Measurements from ENCODE around the gene GALNT18. TPM values are rescaled to one million over a fixed set of nuclear protein-coding genes. Genes with fewer than 3 reads are reported as not detected.
A peak's percentile ranks its signal among the peaks of the same experiment; 100 is the strongest.

Gene GALNT18
- total RNA-seq, 1 donor from 2014 or later, result 38.4 TPM

GRCh38 chr11:11587122-11587521 is 34.7 kb downstream of the GALNT18 start:
- no peak for DNase-seq (ENCODE audit: low spot score)
- no peak overlapping the region for H3K4me3 Mint-ChIP-seq (ENCODE audit: unreplicated experiment)
- no peaks in the 10 kb centered on the region for H3K36me3 Mint-ChIP-seq (ENCODE audit: low read depth)
- H3K4me1 Mint-ChIP-seq (ENCODE audit: low read depth), result peaks cover 70% of the 10 kb centered on the region
- H3K27me3 Mint-ChIP-seq (ENCODE audit: low read depth), result no peaks in the 10 kb centered on the region
- TF ChIP-seq CTCF (IDR thresholded peaks at IDR 0.05), result no peak
- no peaks in the 10 kb centered on the region for H3K9me3 Mint-ChIP-seq (ENCODE audit: low read depth)
- H3K27ac Mint-ChIP-seq (ENCODE audit: unreplicated experiment), result peak overlapping the region; percentile 89

- no peaks in the 10 kb centered on the region for H3K9me3 Mint-ChIP-seq (ENCODE audit: low read depth)
- TF ChIP-seq CTCF (IDR thresholded peaks at IDR 0.05), result no peak
- H3K27ac Mint-ChIP-seq (ENCODE audit: unreplicated experiment), result peak overlapping the region; percentile 74
- no peak overlapping the region for H3K4me3 Mint-ChIP-seq (ENCODE audit: unreplicated experiment)
- no peak for DNase-seq (ENCODE audit: low spot score)
- peaks cover 3% of the 10 kb centered on the region for H3K27me3 Mint-ChIP-seq (ENCODE audit: low read depth)
- H3K36me3 Mint-ChIP-seq (ENCODE audit: low read depth), result no peaks in the 10 kb centered on the region
- peaks cover 76% of the 10 kb centered on the region for H3K4me1 Mint-ChIP-seq (ENCODE audit: low read depth)
These were observed 35.3 kb downstream of the GALNT18 start for GRCh38 chr11:11586465-11586864.

- Mint-ChIP-seq H3K36me3 (ENCODE audit: low read depth) (no peaks in the 10 kb centered on the region), H3K4me1 (ENCODE audit: low read depth) (peaks cover 86% of the 10 kb centered on the region), H3K4me3 (ENCODE audit: unreplicated experiment) (no peak overlapping the region), H3K9me3 (ENCODE audit: low read depth) (no peaks in the 10 kb centered on the region), H3K27me3 (ENCODE audit: low read depth) (peaks cover 3% of the 10 kb centered on the region), H3K27ac (ENCODE audit: unreplicated experiment) (peak overlapping the region; percentile 88)
- DNase-seq (ENCODE audit: low spot score), result no peak
- no peak for TF ChIP-seq CTCF (IDR thresholded peaks at IDR 0.05)
These were observed 36.9 kb downstream of the GALNT18 start for GRCh38 chr11:11584937-11585336.

- no peak for DNase-seq (ENCODE audit: low spot score)
- Mint-ChIP-seq H3K4me3 (ENCODE audit: unreplicated experiment) (no peak overlapping the region), H3K36me3 (ENCODE audit: low read depth) (no peaks in the 10 kb centered on the region), H3K4me1 (ENCODE audit: low read depth) (peaks cover 85% of the 10 kb centered on the region), H3K9me3 (ENCODE audit: low read depth) (no peaks in the 10 kb centered on the region), H3K27ac (ENCODE audit: unreplicated experiment) (peak overlapping the region; percentile 88), H3K27me3 (ENCODE audit: low read depth) (peaks cover 3% of the 10 kb centered on the region)
- TF ChIP-seq CTCF (IDR thresholded peaks at IDR 0.05), result no peak
These were observed 37.3 kb downstream of the GALNT18 start for GRCh38 chr11:11584530-11584810.

GRCh38 chr11:11583801-11584529 is 37.8 kb downstream of the GALNT18 start:
- no peak for TF ChIP-seq CTCF (IDR thresholded peaks at IDR 0.05)
- no peak for DNase-seq (ENCODE audit: low spot score)
- H3K4me1 Mint-ChIP-seq (ENCODE audit: low read depth), result peaks cover 85% of the 10 kb centered on the region
- peaks cover 3% of the 10 kb centered on the region for H3K27me3 Mint-ChIP-seq (ENCODE audit: low read depth)
- peak overlapping the region; percentile 88 for H3K27ac Mint-ChIP-seq (ENCODE audit: unreplicated experiment)
- H3K9me3 Mint-ChIP-seq (ENCODE audit: low read depth), result no peaks in the 10 kb centered on the region
- no peaks in the 10 kb centered on the region for H3K36me3 Mint-ChIP-seq (ENCODE audit: low read depth)
- H3K4me3 Mint-ChIP-seq (ENCODE audit: unreplicated experiment), result no peak overlapping the region
